Left colon (tissue), 2 donors: ENCODE measurements around the gene NUP133. TPM values are rescaled to one million over a fixed set of nuclear protein-coding genes. Genes with fewer than 3 reads are reported as not detected.
A peak's percentile ranks its signal among the peaks of the same experiment; 100 is the strongest.
"Not testable (repeated sequence)": the region's sequence is repeated elsewhere in the genome, so short reads cannot be mapped to it uniquely, and the experiment has no call there.

ENCODE experiments used
- ATAC-seq: fragments of 200-7000 bp; cut with Tn5 transposase; one replicate; pipeline ENCODE4 v1.9.1; 2020; ENCODE audit warnings: mild to moderate bottlenecking, moderate library complexity
- DNase-seq, 2 donors: peaks; one replicate each; pipeline ENCODE4 v3.0.0-alpha.2; 2020
- intact Hi-C, 2 donors: fragments of 100-400 bp; cut with DNase I in 1 of 2; cut with micrococcal nuclease in 1 of 2; formaldehyde crosslinking; loops; one replicate each; pipeline versions ENCODE4 v1.11.2 to v1.14.0; 2022; cut with DNase I, micrococcal nuclease
- total RNA-seq, 2 donors: library from RNA; stranded (reverse); fragmentation: NEBNext Ultra II Directional; extraction: Animal tissue kit (Norgen Biotek cat#: 25700); gene quantifications; one replicate each; pipeline ENCODE4 v1.2.1, GENCODE V29; 2021
- donor health status: DM: no; HTN: no; CAD: no.
- donor health status: DM: yes; HTN: yes; CAD: no.

NUP133 gene
- total RNA-seq, 2 donors from 2014 or later: 18.5 to 23.0 TPM

DNA sequence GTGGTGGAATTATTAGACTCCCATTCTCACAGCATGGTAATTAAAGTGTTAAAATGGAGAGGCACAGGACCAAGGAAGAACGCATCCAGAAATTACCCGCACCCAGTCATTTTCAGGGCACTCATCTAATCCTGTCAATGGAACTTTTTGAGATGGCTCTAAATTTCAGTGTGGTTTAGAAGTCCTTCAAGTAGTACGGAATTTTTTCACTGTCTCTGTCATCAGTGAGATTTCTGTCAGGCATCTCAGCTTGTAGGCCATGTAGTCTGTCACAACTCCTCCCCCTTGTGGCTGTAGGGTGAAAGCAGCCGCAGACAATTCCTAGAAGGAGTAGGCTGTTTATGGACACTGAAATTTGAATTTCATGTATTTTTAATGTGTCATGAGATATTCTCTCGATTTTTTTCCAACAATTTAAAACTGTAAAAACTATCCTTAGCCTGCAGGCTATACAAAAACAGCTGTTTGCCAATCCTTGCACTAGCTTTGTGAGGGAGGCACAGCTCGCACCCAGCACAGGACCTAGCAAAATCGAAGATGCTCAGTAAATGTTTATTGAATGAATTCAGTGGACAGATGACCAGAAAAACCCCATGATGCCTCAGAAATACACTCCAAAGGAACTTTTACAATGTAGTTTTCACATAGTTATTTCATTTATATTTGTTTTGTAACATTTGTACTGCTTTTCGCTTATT lies 6.6 kb upstream of the NUP133 start:
- intact Hi-C loops: no loop called here
- peak; percentile 92 for ATAC-seq
- DNase-seq: peak; percentile 47 to 53

DNA sequence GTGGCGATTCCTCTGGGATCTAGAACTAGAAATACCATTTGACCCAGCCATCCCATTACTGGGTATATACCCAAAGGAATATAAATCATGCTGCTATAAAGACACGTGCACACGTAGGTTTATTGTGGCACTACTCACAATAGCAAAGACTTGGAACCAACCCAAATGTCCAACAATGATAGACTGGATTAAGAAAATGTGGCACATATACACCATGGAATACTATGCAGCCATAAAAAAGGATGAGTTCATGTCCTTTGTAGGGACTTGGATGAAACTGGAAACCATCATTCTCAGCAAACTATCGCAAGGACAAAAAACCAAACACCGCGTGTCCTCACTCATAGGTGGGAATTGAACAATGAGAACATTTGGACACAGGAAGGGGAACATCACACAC lies 3.5 kb upstream of the NUP133 start:
- intact Hi-C loops, DNase-seq, ATAC-seq: not testable (repeated sequence)

DNA sequence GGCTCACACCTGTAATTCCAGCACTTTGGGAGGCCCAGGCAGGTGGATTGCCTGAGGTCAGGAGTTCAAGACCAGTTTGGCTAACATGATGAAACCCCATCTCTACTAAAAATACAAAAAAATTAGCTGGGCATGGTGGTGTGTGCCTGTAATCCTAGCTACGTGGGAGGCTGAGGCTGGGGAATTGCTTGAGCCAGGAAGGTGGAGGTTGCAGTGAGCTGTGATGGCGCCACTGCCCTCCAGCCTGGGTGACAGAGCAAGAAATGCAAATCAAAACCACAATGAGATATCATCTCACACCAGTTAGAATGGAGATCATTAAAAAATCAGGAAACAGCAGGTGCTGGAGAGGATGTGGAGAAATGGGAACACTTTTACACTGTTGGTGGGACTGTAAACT lies 3.1 kb upstream of the NUP133 start:
- ATAC-seq, DNase-seq, intact Hi-C loops: not testable (repeated sequence)

DNA sequence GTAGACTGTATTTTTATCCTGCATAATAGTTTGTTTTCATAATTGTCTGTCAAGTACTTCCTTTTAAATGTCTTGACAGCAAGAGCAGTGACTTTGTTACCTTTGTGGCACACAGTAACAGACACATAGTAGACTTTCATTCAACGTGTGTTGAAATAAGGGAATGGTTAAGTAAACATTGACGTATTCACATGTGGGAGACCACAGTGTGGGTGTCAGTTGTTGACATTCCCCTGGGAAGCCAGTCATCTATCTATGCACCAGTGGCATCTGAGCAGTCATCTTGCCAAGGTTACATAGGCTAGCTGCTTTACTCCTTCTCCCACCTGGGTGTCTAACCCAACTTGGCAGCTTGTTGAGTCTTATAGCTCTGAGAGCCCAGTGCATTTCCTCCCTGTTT lies 1.4 kb upstream of the NUP133 start:
- no peak for ATAC-seq
- DNase-seq: no peak
- intact Hi-C loops: no loop called here

DNA sequence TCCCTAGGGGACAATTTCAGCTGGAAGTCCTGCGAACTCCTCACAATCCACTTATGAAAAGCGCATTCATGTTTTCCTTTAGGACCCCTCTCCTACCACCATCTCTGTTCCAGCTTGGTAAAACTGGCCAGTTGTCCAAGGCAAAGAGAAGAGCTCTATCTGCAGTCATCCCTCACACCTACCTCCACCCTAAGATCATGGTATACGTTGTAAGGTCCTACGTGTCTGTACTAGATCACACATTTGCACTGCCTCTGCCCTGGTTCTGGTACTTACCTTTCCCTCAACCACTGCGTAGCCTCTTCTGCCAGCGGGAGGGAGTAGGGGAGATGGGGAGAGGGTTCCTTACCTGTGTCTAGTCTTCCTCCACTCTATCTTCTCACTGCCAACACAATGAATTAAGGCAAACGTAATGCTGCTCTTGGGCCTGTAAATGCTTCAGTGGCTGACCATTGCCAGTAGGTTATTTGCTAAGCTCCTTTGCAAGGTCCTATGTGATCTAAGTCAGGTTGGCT lies 739 bp upstream of the NUP133 start:
- ATAC-seq: no peak
- intact Hi-C loops: no loop called here
- DNase-seq: no peak

DNA sequence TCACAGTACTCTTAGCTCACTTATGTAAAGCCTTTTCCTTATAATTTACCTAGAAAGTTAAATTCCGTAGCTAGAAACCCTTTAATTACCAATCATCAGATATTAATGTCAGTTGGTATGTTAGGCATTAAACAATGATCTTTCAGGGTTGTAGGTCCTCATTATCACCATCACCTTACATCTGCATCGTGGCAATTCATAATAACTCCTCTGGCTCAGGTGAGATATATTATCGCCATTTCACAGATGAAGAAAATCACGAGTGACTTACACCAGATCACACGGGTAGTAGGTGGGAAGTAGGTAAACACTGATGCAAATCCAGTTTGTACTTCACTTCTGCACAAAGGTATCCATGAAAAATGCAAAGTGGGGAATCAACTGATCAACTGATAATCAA lies 639 bp downstream of the NUP133 start:
- ATAC-seq: peak; percentile 8
- intact Hi-C loops: no loop called here
- DNase-seq: no peak

DNA sequence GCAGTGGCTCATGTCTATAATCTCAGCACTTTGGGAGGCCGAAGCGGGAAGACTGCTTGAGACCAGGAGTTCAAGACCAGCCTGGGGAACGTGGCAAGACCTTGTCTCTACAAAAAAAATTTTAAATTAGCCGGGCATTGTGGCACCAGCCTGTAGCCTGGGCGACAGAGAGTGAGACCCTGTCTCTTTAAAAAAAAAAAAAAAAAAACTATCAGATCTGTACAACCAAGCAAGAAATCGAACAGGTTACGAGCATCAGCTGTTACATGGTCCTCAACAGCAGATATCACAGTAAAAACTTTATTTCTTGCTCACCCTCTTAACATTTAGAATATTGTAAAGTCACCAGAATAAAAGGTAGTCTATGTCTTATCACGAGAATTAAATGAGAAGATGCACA lies 1.5 kb downstream of the NUP133 start:
- intact Hi-C loops: no loop called here

DNA sequence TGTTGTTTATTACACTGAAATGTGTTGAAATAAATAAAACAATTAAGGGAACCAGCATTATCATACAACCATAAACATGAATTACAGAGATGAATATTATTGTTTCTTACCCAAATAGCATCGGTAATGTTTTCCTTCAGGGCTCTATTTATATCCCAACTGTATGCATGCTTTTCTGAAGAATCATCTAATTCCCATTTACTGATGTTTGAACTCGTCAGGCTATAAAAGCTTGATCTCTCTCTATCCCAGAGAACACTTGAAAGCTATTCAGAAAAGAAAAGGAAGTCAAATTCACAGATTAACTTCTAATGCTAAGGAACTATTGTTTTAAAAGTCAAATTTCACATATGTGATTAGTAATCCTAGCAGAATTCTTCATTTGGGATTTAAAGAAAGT lies 12.4 kb downstream of the NUP133 start:
- DNase-seq (no peak), ATAC-seq (no peak)
- intact Hi-C loops: no loop called here

More for the DNA sequence above, 1.5 kb downstream of the NUP133 start:
- DNase-seq (no peak), ATAC-seq (no peak)

DNA sequence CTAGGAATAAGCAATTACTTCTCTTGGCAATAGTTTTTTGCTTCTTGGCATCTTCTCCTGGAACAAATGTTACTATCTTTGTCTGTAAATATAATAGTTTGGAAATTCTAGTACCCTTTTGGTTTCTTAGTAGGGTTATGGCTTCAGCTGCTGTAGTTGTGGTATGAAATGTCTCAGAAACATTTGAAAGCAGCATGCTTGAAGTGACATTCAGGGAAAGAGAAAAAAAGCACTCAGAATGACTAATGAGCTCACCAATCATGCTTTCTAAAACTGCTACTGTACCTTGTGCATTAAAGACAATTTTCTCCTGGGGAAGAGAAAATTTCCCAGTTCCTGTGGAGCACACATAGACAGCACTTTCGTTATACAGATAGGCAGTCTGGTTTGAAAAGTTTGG lies 21.0 kb downstream of the NUP133 start:
- DNase-seq: no peak
- ATAC-seq: no peak
- intact Hi-C loops: loop anchor here in 1 of 2 donors (10.0 kb wide), 1 partner anchor 232 kb away; no protein-coding TSS in a partner anchor

DNA sequence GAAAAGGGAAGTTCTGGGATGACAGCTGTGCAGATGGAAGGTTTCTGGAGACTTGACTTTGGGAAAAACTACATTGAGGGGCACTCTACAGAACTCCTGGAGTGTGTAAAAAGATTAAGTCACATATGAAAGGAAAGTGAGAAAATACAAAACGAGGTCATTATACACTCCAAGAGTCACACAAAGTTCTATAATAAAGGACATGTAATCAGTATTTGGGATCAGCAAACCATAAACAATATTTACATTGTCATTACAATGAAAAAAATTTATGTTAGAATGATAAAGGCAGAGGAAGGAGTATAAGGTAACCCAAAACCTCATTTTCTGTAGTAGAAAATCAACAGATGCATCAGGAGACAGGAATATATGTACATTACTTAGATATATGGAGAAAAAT lies 22.8 kb downstream of the NUP133 start:
- intact Hi-C loops: loop anchor here in 1 of 2 donors (10.0 kb wide), 1 partner anchor 231 kb away; no protein-coding TSS in a partner anchor
- no peak for ATAC-seq
- no peak for DNase-seq

DNA sequence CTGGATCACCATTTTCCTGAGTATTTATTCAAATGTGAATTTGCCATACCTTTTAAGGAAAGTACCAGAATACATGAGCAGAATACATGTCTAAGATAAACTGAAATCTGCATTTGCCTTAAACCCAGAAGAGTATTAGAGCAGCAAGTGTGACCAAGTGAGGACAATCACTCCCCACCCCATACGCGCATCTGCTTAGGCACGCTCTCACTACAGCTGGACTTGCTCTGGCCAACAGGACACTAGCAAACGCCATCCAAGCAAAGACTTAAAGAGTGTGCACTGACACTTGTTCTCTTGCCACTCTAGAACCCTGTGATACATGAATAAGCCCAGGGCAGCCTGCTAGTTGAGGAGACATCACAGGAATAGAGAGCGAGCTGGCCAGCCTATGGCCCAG lies 25.6 kb downstream of the NUP133 start:
- intact Hi-C loops: loop anchor here (5.0 to 10.0 kb wide), 2 partner anchors 225 to 228 kb away; no protein-coding TSS in a partner anchor

DNA sequence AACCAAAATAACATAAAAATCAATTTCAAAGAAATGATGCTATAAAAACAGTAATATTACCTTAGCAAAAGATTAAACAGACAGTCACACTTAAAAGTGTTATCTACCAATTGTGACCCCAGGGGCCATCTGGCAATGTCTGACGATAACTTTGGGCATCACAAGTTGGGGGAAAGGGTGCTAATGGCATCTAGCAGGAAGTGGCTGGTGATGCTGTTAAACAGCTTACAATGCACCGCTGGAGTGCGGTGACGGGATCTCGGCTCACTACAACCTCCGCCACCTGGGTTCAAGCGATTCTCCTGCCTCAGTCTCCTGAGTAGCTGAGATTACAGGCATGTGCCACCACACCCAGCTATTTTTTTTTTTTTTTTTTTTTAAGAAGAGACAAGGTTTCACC lies 27.6 kb downstream of the NUP133 start:
- intact Hi-C loops: loop anchor here (5.0 to 10.0 kb wide), 2 partner anchors 223 to 226 kb away; no protein-coding TSS in a partner anchor
- DNase-seq (no peak), ATAC-seq (no peak)

More for the DNA sequence above, 25.6 kb downstream of the NUP133 start:
- DNase-seq (no peak), ATAC-seq (no peak)

DNA sequence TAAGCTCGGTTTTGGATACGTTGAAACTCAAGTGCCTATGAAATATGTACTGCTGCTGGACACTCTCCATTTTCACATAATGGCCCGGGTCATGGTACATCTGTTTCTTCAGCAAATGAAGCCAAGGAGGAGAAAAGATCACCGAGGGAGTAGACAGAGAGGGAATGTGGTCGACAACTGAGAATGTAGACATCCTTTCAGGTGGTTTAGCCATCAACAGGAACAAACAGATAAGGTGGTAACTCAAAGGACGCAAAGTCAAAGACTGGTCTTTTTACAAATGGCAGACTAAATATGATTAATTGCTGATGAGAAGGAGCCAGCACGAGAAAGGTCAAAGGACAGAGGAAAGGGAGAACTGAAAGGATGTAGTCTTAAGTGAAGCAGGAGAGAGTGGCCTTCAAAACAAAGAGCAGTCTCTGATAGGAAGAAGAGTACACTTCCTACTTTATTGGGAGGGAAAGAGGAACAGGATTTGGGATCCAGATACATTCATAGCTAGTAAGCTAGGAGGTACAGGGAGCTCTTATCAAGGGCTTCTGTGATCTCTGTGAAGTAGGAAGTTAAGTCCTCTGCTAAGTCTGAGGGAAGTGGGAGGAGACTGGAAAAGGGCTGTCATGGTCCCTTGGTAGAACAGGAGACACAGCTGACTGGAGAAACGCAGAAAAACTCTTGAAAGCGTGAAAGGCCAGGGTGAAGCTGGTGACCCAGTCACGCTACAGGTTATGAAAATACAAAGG lies 28.3 kb downstream of the NUP133 start:
- ATAC-seq: no peak
- intact Hi-C loops: loop anchor here (5.0 to 10.0 kb wide), 2 partner anchors 223 to 225 kb away; no protein-coding TSS in a partner anchor
- no peak for DNase-seq

DNA sequence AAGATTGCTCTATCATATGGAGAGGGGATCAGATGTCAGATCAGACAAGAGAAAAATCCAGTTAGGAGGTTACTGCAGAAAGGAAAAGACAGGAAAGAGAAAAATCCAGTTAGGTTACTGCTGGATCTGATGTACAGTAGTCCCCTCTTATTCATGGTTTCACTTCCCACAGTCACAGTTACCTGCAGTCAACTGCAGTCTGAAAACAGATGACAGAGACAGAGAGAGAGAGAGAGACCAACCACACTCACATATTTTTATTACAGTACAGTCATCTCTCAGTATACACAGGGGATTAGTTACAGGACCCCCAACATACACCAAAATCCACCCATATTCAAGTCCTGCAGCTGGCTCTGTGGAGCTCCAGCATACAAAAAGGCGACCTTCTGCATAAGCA lies 29.3 kb downstream of the NUP133 start:
- DNase-seq: no peak
- ATAC-seq: peak; percentile 25
- intact Hi-C loops: no loop called here

DNA sequence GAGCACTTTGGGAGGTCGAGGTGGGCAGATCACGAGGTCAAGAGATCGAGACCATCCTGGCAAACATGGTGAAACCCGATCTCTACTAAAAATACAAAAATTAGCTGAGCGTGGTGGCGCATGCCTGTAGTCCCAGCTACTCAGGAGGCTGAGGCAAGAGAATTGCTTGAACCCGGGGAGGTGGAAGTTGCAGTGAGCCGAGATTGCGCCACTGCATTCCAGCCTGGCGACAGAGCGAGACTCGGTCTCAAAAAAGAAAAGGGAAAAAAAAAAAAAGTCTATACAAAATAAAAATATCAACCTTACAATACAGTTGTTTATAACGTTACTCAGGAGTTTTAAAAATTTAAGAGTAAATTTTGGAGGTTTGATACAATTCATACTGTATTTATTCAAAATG lies 32.3 kb downstream of the NUP133 start:
- ATAC-seq, intact Hi-C loops, DNase-seq: not testable (repeated sequence)

DNA sequence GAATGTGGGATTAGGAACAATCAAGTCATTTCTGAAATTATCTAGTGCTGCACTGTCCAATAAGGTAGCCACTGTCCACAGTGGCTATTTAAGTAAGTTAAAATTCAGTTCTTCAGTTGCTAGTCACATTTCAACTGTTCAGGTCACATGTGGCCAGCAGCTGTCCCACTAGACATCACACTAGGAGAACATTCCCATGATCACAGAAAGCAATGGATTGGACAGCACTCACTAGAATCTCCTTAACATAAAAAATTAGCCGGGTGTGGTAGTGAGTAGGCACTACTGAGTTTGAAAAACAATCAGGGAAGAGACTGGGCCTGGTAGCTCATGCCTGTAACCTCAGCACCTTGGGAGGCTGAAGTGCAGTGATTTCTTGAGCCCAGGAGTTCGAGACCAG lies 33.6 kb downstream of the NUP133 start:
- intact Hi-C loops: no loop called here
- ATAC-seq (no peak), DNase-seq (no peak)

DNA sequence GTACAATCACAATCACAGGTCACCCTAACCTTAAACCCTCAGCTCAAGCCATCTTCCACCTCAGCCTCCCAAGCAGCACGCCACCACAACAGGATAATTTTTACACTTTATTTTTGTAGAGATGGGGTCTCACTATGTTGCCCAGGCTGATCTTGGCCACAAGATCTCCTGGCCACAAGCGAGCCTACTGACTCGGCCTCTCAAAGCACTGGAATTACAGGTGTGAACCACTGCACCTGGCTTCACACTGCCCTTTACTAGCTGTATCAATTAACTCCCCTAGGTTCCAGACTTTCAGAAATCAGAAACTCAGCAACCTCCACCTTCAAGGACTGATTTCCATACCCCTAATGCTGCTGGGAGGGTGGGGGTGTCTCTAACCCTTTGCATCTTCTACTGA lies 37.0 kb downstream of the NUP133 start:
- ATAC-seq (no peak), DNase-seq (no peak)
- intact Hi-C loops: no loop called here

DNA sequence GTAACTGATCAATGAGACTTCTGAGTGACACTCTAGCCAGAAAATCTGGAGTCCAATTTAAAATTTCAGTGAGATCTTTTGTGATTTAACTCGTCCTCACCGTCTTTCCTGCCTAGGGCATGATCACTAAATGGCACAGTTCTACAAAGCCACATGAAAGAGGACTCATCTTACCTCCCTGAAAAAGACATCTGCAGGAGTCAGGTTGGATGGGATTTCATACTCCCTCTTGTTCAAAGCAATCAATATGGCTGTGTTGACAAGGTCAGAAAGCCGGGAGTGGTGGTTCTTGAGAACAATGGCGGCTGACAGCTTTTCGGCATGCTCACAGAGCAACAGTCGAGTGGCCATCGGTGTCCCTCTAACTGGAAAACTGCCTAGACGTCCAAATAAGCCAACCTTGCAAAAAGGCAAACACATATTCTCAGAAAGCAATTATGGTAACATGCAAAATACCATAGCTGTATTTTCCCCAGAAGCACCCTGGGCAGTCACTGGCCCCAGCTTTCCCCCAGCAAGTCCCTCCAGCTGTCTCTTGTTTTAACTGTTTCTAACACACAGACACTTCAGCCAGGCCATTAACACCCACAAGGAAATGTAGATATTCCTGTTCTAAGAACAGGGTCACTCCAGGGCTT lies 37.6 kb downstream of the NUP133 start:
- no peak for ATAC-seq
- no peak for DNase-seq
- intact Hi-C loops: no loop called here

DNA sequence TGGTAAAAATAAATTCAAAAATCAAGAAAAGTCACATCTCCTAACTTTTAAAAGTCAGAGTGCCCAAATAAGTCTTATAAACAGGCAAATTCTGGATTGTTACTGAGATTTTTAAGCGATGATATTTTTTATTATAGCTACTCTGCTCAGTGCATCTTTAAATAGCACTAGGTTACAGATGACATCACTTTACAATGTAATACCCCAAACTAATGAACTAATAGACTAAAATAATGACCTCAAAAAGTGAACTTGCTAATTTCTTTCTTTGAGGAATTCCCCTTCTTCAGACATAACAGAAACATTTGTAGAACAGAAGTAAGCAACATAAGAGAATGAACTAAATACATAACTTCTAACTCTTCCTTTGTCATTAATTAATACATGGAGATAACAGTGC lies 41.3 kb downstream of the NUP133 start:
- DNase-seq (no peak), ATAC-seq (no peak)
- intact Hi-C loops: no loop called here
